Kidney (tissue), 22 donors: ENCODE data around the gene KLHL41. TPM values are rescaled to one million over a fixed set of nuclear protein-coding genes. Genes with fewer than 3 reads are reported as not detected.

ENCODE experiments used
- DNase-seq, 5 donors: peaks; one replicate each; pipeline ENCODE4 v3.0.0-alpha.2; 2013 to 2020
- FAIRE-seq: peaks from 2 replicates; lab custom pipeline; 2012; peaks lifted over from hg19 to GRCh38; lab: Jason Lieb, UNC
- H3K27ac ChIP-seq, 2 donors: one replicate each; pipeline ENCODE4 v1.7.0; 2013; ENCODE audit warnings: low read depth in 2 of 2, low read length in 2 of 2, inconsistent platforms in 1 of 2
- H3K27me3 ChIP-seq: one replicate; pipeline ENCODE4 v1.7.1; 2013; ENCODE audit warnings: low read length, inconsistent platforms; ENCODE audit not compliant: control insufficient read depth, insufficient read depth
- H3K36me3 ChIP-seq, 3 donors: one replicate each; pipeline versions ENCODE4 v1.7.0 to v1.7.1; 2013; ENCODE audit warnings: low read length in 3 of 3, control low read depth in 1 of 3, inconsistent platforms in 1 of 3; ENCODE audit not compliant: insufficient read depth in 3 of 3, control insufficient read depth in 2 of 3
- H3K4me1 ChIP-seq, 3 donors: one replicate each; pipeline versions ENCODE4 v1.7.0 to v1.7.1; 2013; ENCODE audit warnings: low read length in 3 of 3, inconsistent platforms in 1 of 3, low read depth in 1 of 3; ENCODE audit not compliant: control insufficient read depth in 2 of 3, insufficient read depth in 2 of 3
- H3K4me3 ChIP-seq, 3 donors: one replicate each; pipeline versions ENCODE4 v1.7.0 to v1.8.1; 2013; ENCODE audit warnings: low read length in 3 of 3, control low read depth in 1 of 3, inconsistent platforms in 1 of 3
- H3K9ac ChIP-seq, 3 donors: one replicate each; pipeline versions ENCODE4 v1.7.0 to v1.7.1; 2013; ENCODE audit warnings: low read length in 3 of 3, control low read depth in 1 of 3, inconsistent platforms in 1 of 3
- H3K9me3 ChIP-seq, 3 donors: one replicate each; pipeline versions ENCODE4 v1.7.0 to v1.7.1; 2013; ENCODE audit warnings: low read length in 3 of 3, control low read depth in 1 of 3, inconsistent platforms in 1 of 3; ENCODE audit not compliant: control insufficient read depth in 2 of 3, insufficient read depth in 1 of 3
- intact Hi-C: fragments of 100-400 bp; cut with DNase I; formaldehyde crosslinking; loops from one replicate; pipeline ENCODE4 v1.11.1; 2022
- long read RNA-seq, 10 donors: library from polyadenylated mRNA in 1 of 10; unstranded in 1 of 10; transcript quantifications; one replicate each; pipeline ENCODE4 v2.0.0 and lab custom pipeline, GENCODE V29; 2021 to 2026
- polyA plus RNA-seq: library from polyadenylated mRNA; stranded (reverse); fragments of 350-450 nt; fragmentation: Illumina TruSeq; extraction: RNeasy Lipid Tissue Mini Kit (QIAGEN cat#74804); gene quantifications from one replicate; pipeline ENCODE4 v1.2.3, GENCODE V29; 2014; ENCODE audit warnings: low read depth, low replicate concordance; ENCODE audit not compliant: insufficient read depth
- total RNA-seq: library from RNA; stranded (reverse); fragmentation: NEBNext Ultra II Directional; extraction: Animal tissue kit (Norgen Biotek cat#: 25700); gene quantifications from one replicate; pipeline ENCODE4 v1.2.1, GENCODE V29; 2021
- TF ChIP-seq, protein P1 (sequence below): IDR thresholded peaks from 3 replicates; pipeline ENCODE4 v1.5.1; 2012; ENCODE audit warnings: mild to moderate bottlenecking, moderate library complexity, borderline replicate concordance; ENCODE audit not compliant: insufficient read depth; ENCODE audit errors: extremely low read depth
- donor health status: control.
- donor health status: control.
- donor health status: control.
- donor health status: control.
- donor health status: control.
- donor health status: DM: yes; HTN: yes; CAD: no.
- donor health status: Normal renal cell carcinoma (clear cell type).

The KLHL41 gene
- 1.8 TPM for total RNA-seq
- 0.71 TPM for polyA plus RNA-seq
- long read RNA-seq, donor 1, partial matches to known transcripts = 0 of 1 reads
- long read RNA-seq, donor 1, other reads (novel, unspliced or antisense) = 0 of 1 reads
- long read RNA-seq, donor 2, partial matches to known transcripts = 0 of 1 reads
- long read RNA-seq, donor 2, other reads (novel, unspliced or antisense) = 0 of 1 reads
- long read RNA-seq, donor 3 = 0 reads
- long read RNA-seq, donor 4 = 0 reads
- long read RNA-seq, donor 5 = 0 reads
- long read RNA-seq, donor 6 = 0 reads
- long read RNA-seq, donor 7 = 0 reads
- long read RNA-seq, donor 8 = 0 reads
- long read RNA-seq, donor 9 = 0 reads
- long read RNA-seq, donor 10 = 0 reads

- H3K4me1 ChIP-seq = no peaks in the 10 kb centered on the region
- no peak within 1 kb of the TSS for H3K4me3 ChIP-seq
- H3K27me3 ChIP-seq = no peaks in the 10 kb centered on the region
- TF ChIP-seq, protein P1, sequence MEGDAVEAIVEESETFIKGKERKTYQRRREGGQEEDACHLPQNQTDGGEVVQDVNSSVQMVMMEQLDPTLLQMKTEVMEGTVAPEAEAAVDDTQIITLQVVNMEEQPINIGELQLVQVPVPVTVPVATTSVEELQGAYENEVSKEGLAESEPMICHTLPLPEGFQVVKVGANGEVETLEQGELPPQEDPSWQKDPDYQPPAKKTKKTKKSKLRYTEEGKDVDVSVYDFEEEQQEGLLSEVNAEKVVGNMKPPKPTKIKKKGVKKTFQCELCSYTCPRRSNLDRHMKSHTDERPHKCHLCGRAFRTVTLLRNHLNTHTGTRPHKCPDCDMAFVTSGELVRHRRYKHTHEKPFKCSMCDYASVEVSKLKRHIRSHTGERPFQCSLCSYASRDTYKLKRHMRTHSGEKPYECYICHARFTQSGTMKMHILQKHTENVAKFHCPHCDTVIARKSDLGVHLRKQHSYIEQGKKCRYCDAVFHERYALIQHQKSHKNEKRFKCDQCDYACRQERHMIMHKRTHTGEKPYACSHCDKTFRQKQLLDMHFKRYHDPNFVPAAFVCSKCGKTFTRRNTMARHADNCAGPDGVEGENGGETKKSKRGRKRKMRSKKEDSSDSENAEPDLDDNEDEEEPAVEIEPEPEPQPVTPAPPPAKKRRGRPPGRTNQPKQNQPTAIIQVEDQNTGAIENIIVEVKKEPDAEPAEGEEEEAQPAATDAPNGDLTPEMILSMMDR = no peak
- no peaks in the 10 kb centered on the region for H3K36me3 ChIP-seq
- no peak for FAIRE-seq
- H3K27ac ChIP-seq = no peak within 1 kb of the TSS
- peak in 2 of 5 donors; percentile 16 to 43 for DNase-seq
- intact Hi-C loops = no loop called here
- no peak within 1 kb of the TSS for H3K9ac ChIP-seq
- no peaks in the 10 kb centered on the region for H3K9me3 ChIP-seq
Observed at GRCh38 chr2:169509298-169509885, at the start of gene KLHL41. Gene KLHL41, plus strand, starts transcription at chr2:169509702. Its CDS starts 77 bp downstream, at chr2:169509779.

DNA sequence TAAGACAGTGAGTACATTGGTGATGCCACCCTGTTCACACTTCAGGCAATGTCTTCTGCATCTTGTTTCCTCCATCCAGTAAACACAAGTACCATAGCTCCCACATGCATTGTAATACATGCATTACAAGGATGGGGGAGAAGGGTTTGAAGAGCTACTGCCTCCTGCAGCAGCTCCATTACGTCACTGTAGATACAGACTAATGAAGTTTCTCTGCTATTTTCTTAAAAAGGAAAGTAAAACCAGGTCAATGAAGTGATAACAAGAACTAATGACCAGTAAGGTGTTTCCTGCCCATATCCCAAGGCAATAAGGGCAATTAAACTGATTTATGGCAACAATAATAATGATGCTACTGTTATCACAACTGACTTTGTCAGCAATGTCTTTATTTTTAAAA lies 48.4 kb upstream of the KLHL41 start:
- no peaks in the 10 kb centered on the region for H3K27me3 ChIP-seq
- H3K9ac ChIP-seq = no peak overlapping the region
- H3K9me3 ChIP-seq = no peaks in the 10 kb centered on the region
- DNase-seq (peak in 1 of 5 donors; percentile 19), FAIRE-seq (no peak)
- no peaks in the 10 kb centered on the region for H3K4me1 ChIP-seq
- TF ChIP-seq, protein P1 = no peak
- no peak overlapping the region for H3K27ac ChIP-seq
- intact Hi-C loops = no loop called here
- no peaks in the 10 kb centered on the region for H3K36me3 ChIP-seq
- no peak overlapping the region for H3K4me3 ChIP-seq

DNA sequence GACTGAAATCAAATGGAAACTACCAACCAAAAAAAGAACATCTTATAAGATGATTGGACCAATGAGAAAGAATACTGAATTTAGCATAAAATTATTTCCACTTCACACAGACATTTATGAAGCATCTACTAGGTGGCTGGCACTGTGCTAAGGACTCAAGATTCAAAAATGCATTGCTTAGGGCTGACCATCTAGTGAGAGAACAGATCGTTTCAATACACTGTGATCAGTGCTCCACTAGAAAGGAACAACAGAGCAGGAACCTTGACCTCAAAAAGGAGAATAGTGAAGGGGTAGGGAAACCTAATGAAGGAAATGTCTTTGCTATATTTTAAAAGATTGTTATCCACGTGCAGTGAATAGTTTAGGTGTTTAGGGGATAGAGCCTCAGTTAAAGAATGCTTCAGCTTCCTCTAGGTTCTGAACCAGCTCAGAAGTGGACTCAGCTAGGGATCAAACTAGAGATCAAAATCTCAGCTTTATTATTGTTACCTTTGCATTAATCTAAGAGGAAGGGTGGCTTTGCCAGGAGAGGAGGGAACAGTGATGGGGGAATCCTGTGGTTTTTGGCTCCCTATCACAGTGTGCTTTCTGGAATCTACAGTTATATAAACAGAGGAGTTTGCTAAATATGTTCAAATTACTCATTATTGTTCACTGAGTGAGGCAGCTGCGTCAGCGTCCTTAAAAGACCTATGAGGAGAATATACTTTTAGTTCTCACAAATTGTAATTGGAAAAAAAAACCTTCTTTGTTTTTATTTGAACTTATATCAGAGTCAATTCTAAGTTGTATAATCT lies 46.4 kb upstream of the KLHL41 start:
- Histone ChIP-seq H3K36me3 (no peaks in the 10 kb centered on the region), H3K4me1 (no peaks in the 10 kb centered on the region), H3K9me3 (no peaks in the 10 kb centered on the region), H3K9ac (no peak overlapping the region), H3K27ac (no peak overlapping the region), H3K27me3 (no peaks in the 10 kb centered on the region), H3K4me3 (no peak overlapping the region)
- intact Hi-C loops = no loop called here
- FAIRE-seq (no peak), DNase-seq (no peak)
- TF ChIP-seq, protein P1 = no peak
